IPS-18c (cell line): ENCODE measurements around the gene C2CD5.
"Not testable (repeated sequence)": the region's sequence is repeated elsewhere in the genome, so short reads cannot be mapped to it uniquely, and the experiment has no call there.

ENCODE experiments used
- H3K4me3 ChIP-seq: 2 replicates; pipeline ENCODE4 v1.7.0; 2013; ENCODE audit warnings: low read depth, mild to moderate bottlenecking, low read length, moderate library complexity; ENCODE audit not compliant: insufficient read depth
- H3K9me3 ChIP-seq: one replicate; pipeline ENCODE4 v1.6.1; 2013; ENCODE audit warnings: mild to moderate bottlenecking, low read length, moderate library complexity; ENCODE audit not compliant: control insufficient read depth, insufficient read depth

C2CD5 gene

GRCh38 chr12:22500100-22500499 lies 44.2 kb downstream of the C2CD5 start:
- Histone ChIP-seq H3K4me3 (no peak overlapping the region), H3K9me3 (no peaks in the 10 kb centered on the region)

GRCh38 chr12:22499445-22499844 lies 44.9 kb downstream of the C2CD5 start:
- Histone ChIP-seq H3K4me3 (no peak overlapping the region), H3K9me3 (no peaks in the 10 kb centered on the region)

DNA sequence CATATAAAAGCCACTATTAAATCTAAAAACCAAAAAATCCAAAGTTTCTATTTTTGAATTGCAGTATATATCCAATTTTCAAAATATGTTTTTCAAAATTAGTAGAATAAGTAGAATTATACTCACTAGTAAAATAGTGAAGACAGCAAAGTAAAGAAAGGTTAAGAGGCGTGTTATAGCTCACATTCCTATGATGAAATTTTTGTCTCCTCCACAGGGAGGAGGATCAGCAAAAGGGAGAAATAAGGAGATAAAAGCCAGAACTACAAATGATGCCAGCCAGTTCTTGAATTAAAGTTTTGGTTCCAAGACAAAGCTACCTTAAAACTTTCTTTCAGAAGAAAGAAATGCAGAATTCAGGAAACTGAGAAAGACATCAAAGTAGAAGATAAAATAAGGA lies 50.0 kb downstream of the C2CD5 start:
- no peaks in the 10 kb centered on the region for H3K9me3 ChIP-seq
- H3K4me3 ChIP-seq = no peak overlapping the region

GRCh38 chr12:22491034-22491433 lies 53.3 kb downstream of the C2CD5 start:
- no peaks in the 10 kb centered on the region for H3K9me3 ChIP-seq
- no peak overlapping the region for H3K4me3 ChIP-seq

DNA sequence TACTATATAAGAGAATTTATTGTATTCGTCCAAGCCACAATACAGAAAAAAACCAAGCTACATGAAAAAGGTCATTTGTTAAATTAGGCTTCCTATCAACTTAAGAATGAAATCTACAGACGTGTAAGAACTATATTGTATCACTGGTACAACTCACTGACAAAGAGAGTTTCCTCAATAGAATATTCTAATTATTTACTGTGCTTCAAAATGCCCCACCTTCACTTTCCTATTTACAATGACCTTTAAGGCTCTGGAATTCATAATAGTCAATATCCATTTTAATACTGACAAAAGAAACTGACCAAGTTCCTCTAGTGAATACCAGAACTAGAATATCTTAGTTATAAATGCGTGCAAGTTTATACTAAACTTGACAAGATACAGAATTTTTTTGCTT lies 55.9 kb downstream of the C2CD5 start:
- Histone ChIP-seq H3K9me3 (no peaks in the 10 kb centered on the region), H3K4me3 (no peak overlapping the region)

DNA sequence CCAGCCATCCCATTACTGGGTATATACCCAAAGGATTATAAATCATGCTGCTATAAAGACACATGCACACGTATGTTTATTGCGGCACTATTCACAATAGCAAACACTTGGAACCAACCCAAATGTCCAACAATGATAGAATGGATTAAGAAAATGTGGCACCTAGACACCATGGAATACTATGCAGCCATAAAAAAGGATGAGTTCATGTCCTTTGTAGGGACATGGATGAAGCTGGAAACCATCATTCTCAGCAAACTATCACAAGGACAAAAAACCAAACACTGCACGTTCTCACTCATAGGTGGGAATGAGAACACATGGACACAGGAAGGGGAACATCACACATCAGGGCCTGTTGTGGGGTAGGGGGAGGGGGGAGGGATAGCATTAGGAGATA lies 56.7 kb downstream of the C2CD5 start:
- H3K9me3 ChIP-seq, H3K4me3 ChIP-seq: not testable (repeated sequence)

DNA sequence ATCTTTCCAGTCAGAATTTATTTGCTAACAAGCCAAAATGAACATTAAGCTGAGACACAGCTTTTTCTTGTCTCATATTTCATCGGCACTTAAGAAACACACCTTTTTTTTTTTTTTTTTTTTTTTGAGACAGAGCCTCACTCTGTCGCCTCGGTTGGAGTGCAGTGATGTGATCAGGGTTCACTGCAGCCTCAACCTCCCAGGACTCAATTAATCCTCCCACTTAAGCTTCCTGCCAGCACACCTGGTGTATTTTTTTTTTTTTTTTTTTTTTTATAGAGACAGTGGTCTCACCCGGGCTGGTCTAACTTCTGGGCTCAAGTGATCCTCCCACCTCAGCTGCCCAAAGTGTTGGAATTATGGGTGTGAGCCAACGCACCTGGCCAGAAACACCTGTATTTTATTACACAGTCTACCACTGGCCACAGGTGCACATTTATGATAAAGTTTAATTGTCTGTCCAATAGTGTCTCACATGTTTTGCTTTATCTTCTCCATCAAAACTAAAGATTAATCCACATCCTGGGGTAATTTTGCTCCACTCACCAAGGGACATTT lies 62.7 kb downstream of the C2CD5 start:
- H3K4me3 ChIP-seq = no peak overlapping the region
- H3K9me3 ChIP-seq = no peaks in the 10 kb centered on the region

- H3K4me3 ChIP-seq, H3K9me3 ChIP-seq: not testable (repeated sequence)
These were observed 63.5 kb downstream of the C2CD5 start for GRCh38 chr12:22480814-22481213.

DNA sequence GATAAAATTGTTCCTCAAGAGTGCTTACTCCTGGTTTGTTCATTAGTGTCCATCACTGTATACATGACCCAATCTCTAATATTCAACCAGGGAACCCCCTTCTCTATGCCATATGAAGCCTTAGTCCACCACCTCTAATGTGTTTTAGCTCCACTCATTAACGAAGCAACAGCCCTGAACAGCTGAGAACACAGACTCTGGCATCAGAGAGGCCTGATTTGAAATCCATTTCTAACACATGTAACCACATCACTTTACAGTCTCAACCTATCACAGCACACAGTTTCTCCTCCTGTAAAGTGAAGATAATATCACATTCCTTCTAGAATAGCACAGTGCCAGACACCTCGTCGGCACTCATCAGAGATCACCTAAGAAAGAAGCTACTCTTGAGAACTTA lies 64.3 kb downstream of the C2CD5 start:
- Histone ChIP-seq H3K9me3 (no peaks in the 10 kb centered on the region), H3K4me3 (no peak overlapping the region)

DNA sequence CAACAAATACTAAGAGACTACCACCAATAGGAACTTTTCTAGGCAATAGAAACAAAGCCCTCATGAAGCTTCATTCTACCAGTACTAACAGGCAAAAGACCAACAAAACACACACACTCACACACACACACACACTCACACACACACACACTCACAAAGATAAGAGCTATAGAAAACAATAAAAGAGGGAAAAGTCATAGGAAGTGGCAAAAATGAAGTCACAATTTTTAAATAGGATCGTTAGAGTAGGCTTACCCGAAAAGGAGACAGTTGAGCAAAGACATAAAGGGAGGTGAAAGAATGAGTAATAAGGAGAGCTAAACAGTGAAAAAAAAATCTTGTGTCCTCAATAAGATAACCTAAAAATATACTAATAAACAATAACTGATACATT lies 66.5 kb downstream of the C2CD5 start:
- Histone ChIP-seq H3K4me3 (no peak overlapping the region), H3K9me3 (no peaks in the 10 kb centered on the region)

DNA sequence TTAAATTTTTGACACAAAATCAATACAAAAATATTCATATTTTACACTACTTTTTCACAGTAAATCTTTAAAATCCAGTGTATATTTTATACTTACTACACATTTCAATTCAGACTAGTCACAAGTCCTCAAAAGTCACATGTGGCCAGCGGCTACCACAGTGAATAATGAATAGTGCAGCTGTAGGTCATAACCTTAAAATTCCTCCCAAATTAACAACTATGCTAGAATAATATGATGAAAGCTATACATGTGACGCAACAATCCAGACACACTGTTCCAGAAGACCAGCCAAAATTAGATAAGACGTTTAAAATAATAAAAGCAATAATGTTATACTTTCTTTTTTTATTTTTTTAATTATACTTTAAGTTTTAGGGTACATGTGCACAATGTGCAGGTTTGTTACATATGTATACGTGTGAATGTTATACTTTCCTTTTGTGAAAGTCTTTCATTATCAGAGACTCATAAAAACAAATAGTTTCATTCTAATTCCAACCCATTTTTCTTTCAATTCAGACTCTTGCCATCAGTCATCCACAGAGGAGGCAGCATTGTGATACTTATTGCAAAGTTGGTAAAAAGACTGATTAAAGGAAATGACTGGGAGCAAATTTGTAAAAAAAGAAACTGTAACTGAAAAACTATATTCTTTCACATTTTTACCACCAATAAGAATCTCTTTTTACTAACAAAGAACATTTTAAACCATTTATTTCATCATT lies 67.0 kb downstream of the C2CD5 start:
- H3K9me3 ChIP-seq = no peaks in the 10 kb centered on the region
- no peak overlapping the region for H3K4me3 ChIP-seq

- Histone ChIP-seq H3K4me3 (no peak overlapping the region), H3K9me3 (no peaks in the 10 kb centered on the region)
These were observed 68.2 kb downstream of the C2CD5 start for GRCh38 chr12:22476133-22476532.

DNA sequence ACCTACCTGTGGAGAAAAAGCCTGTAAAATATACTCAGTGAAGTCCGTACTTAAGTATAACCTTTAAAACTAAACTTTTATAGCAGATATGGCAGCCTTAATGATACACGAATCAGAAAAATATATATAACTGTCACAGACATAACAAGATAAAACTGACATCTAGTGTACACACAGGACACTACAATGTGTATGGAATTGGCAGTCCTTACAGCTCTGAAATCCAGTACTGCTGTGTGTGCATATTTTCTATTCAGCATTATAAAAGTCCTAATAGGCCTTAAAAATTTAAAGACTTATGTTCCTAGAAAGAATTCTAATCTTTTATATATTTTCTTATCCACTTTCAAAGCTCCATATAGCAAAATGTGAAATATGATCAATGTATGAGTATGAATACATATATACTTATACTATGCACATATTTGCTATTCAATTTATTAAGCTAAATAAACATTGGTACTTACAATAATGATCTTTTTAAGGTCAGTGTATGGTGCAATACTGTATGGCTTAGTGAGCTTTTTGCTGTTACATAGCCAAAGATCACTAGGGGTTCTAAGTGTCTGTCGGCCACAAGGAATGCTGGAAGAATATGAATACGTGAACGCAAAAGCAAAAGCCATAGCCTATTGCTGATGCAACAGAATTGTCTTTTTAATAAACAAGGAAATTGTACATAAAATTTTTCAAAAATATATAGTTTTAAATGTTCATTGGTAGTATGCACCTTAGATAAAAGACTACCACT lies 69.2 kb downstream of the C2CD5 start:
- Histone ChIP-seq H3K9me3 (no peaks in the 10 kb centered on the region), H3K4me3 (no peak overlapping the region)

- H3K9me3 ChIP-seq = no peaks in the 10 kb centered on the region
These were observed 71.1 kb downstream of the C2CD5 start for GRCh38 chr12:22473212-22473611.

GRCh38 chr12:22467190-22467589 lies 77.2 kb downstream of the C2CD5 start:
- H3K4me3 ChIP-seq = no peak overlapping the region
- no peaks in the 10 kb centered on the region for H3K9me3 ChIP-seq

More at GRCh38 chr12:22473212-22473611, 71.1 kb downstream of the C2CD5 start:
- no peak overlapping the region for H3K4me3 ChIP-seq

DNA sequence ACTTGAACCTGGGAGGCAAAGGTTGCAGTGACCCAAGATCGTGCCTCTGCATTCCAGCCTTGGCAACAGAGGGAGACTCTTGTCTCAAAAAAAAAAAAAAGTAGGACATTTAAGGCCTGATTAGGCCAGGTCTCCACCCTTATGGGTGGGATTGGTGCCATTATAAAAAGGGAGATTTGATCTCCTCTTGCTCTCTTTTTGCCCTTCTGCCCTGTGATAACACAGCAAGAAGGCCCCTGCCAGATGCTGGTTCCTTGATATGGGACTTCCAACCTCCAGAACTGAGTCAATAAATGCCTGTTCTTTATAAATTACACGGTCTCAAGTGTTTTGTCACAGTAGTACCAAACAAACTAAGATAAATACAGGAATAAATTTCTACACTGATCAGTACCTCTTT lies 81.0 kb downstream of the C2CD5 start:
- Histone ChIP-seq H3K9me3 (no peaks in the 10 kb centered on the region), H3K4me3 (no peak overlapping the region)

DNA sequence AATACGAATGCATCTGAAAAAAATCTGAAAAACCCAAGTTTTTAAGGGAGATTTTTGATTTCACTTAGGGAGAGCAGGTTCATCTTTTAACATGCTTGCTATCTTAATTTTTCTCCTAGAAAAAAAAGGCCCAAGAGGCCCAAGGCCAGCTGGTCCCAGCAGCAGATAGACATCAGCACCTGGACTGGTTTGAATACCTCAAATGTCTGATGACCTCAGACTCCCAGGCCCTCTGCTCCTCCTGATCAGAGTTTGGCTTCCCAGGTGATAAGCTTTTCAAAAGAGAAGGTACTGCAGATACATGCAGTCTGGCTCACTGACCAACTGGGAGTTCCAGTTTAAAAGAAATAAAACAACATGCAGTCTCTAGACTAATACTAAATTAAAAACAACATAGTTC lies 82.6 kb downstream of the C2CD5 start:
- no peak overlapping the region for H3K4me3 ChIP-seq
- no peaks in the 10 kb centered on the region for H3K9me3 ChIP-seq

- Histone ChIP-seq H3K4me3 (no peak overlapping the region), H3K9me3 (no peaks in the 10 kb centered on the region)
These were observed 84.4 kb downstream of the C2CD5 start for GRCh38 chr12:22459838-22460490.
